GM12878 (cell line): Measurements from ENCODE around the gene LIN7B. TPM values are rescaled to one million over a fixed set of nuclear protein-coding genes. Genes with fewer than 3 reads are reported as not detected.
A peak's percentile ranks its signal among the peaks of the same experiment; 100 is the strongest.

Source experiments
- BACH1 ChIP-seq: fragments of 450-650 bp; IDR thresholded peaks from 2 replicates; pipeline ENCODE4 v1.6.1; 2017; ENCODE audit warnings: mild to moderate bottlenecking, borderline replicate concordance
- BMI1 ChIP-seq: fragments of 450-650 bp; IDR thresholded peaks from 2 replicates; pipeline ENCODE4 v1.6.1; 2016; ENCODE audit warnings: mild to moderate bottlenecking, moderate library complexity, borderline replicate concordance
- CBFB ChIP-seq: IDR thresholded peaks from 2 replicates; pipeline ENCODE4 v1.6.1; 2016; ENCODE audit warnings: antibody characterized with exemption, low read depth
- CEBPB ChIP-seq, 2 experiments: fragments of 150-350 bp in 1 of 2; IDR thresholded peaks; 2 replicates each; pipeline ENCODE4 v1.6.1; 2012 to 2014; ENCODE audit warnings: low read depth in 2 of 2, low read length in 2 of 2, borderline replicate concordance in 1 of 2, inconsistent platforms in 1 of 2
- CREB1 ChIP-seq: IDR thresholded peaks from 2 replicates; pipeline ENCODE4 v1.6.1; 2012; ENCODE audit warnings: low read depth, mild to moderate bottlenecking, inconsistent platforms
- ESRRA ChIP-seq: IDR thresholded peaks from 2 replicates; pipeline ENCODE4 v1.6.1; 2012; ENCODE audit warnings: mild to moderate bottlenecking, low read length, improper control_type of control experiment
- EZH2 ChIP-seq: IDR thresholded peaks from 2 replicates; pipeline ENCODE4 v1.6.1; 2012; ENCODE audit warnings: low read depth, mild to moderate bottlenecking, control low read depth, inconsistent platforms, low read length, borderline replicate concordance; ENCODE audit not compliant: control insufficient read depth
- KLF5 ChIP-seq: fragments of 450-650 bp; IDR thresholded peaks from 2 replicates; pipeline ENCODE4 v1.6.1; 2014; ENCODE audit warnings: mild to moderate bottlenecking; ENCODE audit not compliant: partially characterized antibody
- LARP7 ChIP-seq: fragments of 450-650 bp; IDR thresholded peaks from 2 replicates; pipeline ENCODE4 v1.6.1; 2017; ENCODE audit warnings: mild to moderate bottlenecking
- MTA2 ChIP-seq: fragments of 450-650 bp; IDR thresholded peaks from 2 replicates; pipeline ENCODE4 v1.6.1; 2016; ENCODE audit warnings: low read depth, mild to moderate bottlenecking, moderate library complexity
- MXI1 ChIP-seq: fragments of 150-350 bp; IDR thresholded peaks from 2 replicates; pipeline ENCODE4 v1.6.1; 2011; ENCODE audit warnings: low read depth, mild to moderate bottlenecking, inconsistent platforms, low read length, improper control_type of control experiment
- NFXL1 ChIP-seq: fragments of 450-650 bp; IDR thresholded peaks from 2 replicates; pipeline ENCODE4 v1.6.1; 2017; ENCODE audit warnings: antibody characterized with exemption, mild to moderate bottlenecking, borderline replicate concordance
- NKRF ChIP-seq: fragments of 450-650 bp; conservative IDR thresholded peaks from 2 replicates; pipeline ENCODE4 v1.6.1; 2017; ENCODE audit warnings: mild to moderate bottlenecking, moderate library complexity
- PML ChIP-seq: IDR thresholded peaks from 2 replicates; pipeline ENCODE4 v1.6.1; 2012; ENCODE audit warnings: low read length, inconsistent platforms
- POLR2AphosphoS2 ChIP-seq: IDR thresholded peaks from 2 replicates; pipeline ENCODE4 v1.6.1; 2011; ENCODE audit warnings: low read depth, mild to moderate bottlenecking, low read length, improper control_type of control experiment, moderate library complexity
- RAD21 ChIP-seq: IDR thresholded peaks from 2 replicates; pipeline ENCODE4 v1.6.1; 2011; ENCODE audit warnings: mild to moderate bottlenecking, low read depth, low read length, moderate library complexity; ENCODE audit not compliant: insufficient read depth
- RAD51 ChIP-seq: fragments of 450-650 bp; IDR thresholded peaks from 2 replicates; pipeline ENCODE4 v1.6.1; 2016; ENCODE audit warnings: moderate library complexity, mild to moderate bottlenecking, inconsistent platforms
- RBBP5 ChIP-seq: fragments of 200-600 bp; sonication (generic); conservative IDR thresholded peaks from 2 replicates; pipeline ENCODE4 v1.6.1; 2016
- RUNX3 ChIP-seq: IDR thresholded peaks from 2 replicates; pipeline ENCODE4 v1.6.1; 2012; ENCODE audit warnings: low read length, inconsistent platforms
- SIX5 ChIP-seq: IDR thresholded peaks from 2 replicates; pipeline ENCODE4 v1.6.1; 2011; ENCODE audit warnings: mild to moderate bottlenecking, low read depth, low read length, moderate library complexity; ENCODE audit not compliant: severe bottlenecking
- SPI1 ChIP-seq: IDR thresholded peaks from 2 replicates; pipeline ENCODE4 v1.6.1; 2011; ENCODE audit warnings: low read depth, mild to moderate bottlenecking, low read length, moderate library complexity, borderline replicate concordance; ENCODE audit not compliant: insufficient read depth
- SREBF1 ChIP-seq: IDR thresholded peaks from 2 replicates; pipeline ENCODE4 v1.6.1; 2012; ENCODE audit warnings: mild to moderate bottlenecking, low read length
- SUPT20H ChIP-seq: IDR thresholded peaks from 2 replicates; pipeline ENCODE4 v1.6.1; 2011; ENCODE audit warnings: low read depth, mild to moderate bottlenecking, low read length, moderate library complexity, borderline replicate concordance; ENCODE audit not compliant: control insufficient read depth
- TAF1 ChIP-seq: IDR thresholded peaks from 2 replicates; pipeline ENCODE4 v1.6.1; 2011; ENCODE audit warnings: mild to moderate bottlenecking, low read depth, low read length, borderline replicate concordance
- TCF7 ChIP-seq: IDR thresholded peaks from 2 replicates; pipeline ENCODE4 v1.6.1; 2014; ENCODE audit warnings: antibody characterized with exemption, borderline replicate concordance
- WRNIP1 ChIP-seq: IDR thresholded peaks from 2 replicates; pipeline ENCODE4 v1.6.1; 2011; ENCODE audit warnings: low read depth, low read length, improper control_type of control experiment, borderline replicate concordance
- ZNF207 ChIP-seq: fragments of 450-650 bp; IDR thresholded peaks from 2 replicates; pipeline ENCODE4 v1.6.1; 2014; ENCODE audit warnings: antibody characterized with exemption, mild to moderate bottlenecking, borderline replicate concordance
- ZNF384 ChIP-seq: IDR thresholded peaks from 2 replicates; pipeline ENCODE4 v1.6.1; 2012; ENCODE audit warnings: low read depth, mild to moderate bottlenecking, low read length, improper control_type of control experiment, borderline replicate concordance
- polyA plus RNA-seq, 11 experiments: library from polyadenylated mRNA; depleted of rRNA in 4 of 11; unstranded in 6 of 11; stranded (reverse) in 5 of 11; fragments of >200 nt; fragmentation: Nextera tagmentation in 4 of 11; fragmentation: Illumina TruSeq in 1 of 11; extraction: Ambion mirVana in 4 of 11; extraction: Trizol in 1 of 11; gene quantifications; 1 replicate in 1 of 11; 2 replicates in 10 of 11; pipeline versions ENCODE4 v1.2.1 to v1.2.3, GENCODE V29; 2011 to 2016; ENCODE audit warnings: inconsistent platforms in 2 of 11, missing spikeins in 2 of 11, low read depth in 1 of 11
- total RNA-seq, 4 experiments: library from RNA; depleted of rRNA in 3 of 4; stranded (reverse); fragments of >200 nt in 3 of 4; fragmentation: Illumina TruSeq in 1 of 4; extraction: Trizol in 1 of 4; gene quantifications; 2 replicates each; pipeline versions ENCODE4 v1.2.1 to v1.2.3, GENCODE V29; 2013 to 2021
- TF ChIP-seq, protein P1 (sequence below): IDR thresholded peaks from 2 replicates; pipeline ENCODE4 v1.6.1; 2011; ENCODE audit warnings: mild to moderate bottlenecking, low read depth, low read length, moderate library complexity; ENCODE audit not compliant: insufficient replicate concordance

The LIN7B gene
- total and polyA plus RNA-seq, 10 of the 15 experiments (the other 5 are each of a cell fraction or from before 2014, with no cell fraction given): 0.15 to 3.5 (median 1.6) TPM; not detected in 2

GRCh38 chr19:49118565-49119410, 4.6 kb downstream of the LIN7B start, which contains the start of gene C19orf73 (continued):
- TF ChIP-seq TAF1 (peak; percentile 44; the same call in 1 of the 2 replicates), WRNIP1 (no peak), RBBP5 (no peak), SREBF1 (peak; percentile 90), RUNX3 (peak; percentile 50), RAD21 (no peak), SPI1 (no peak), TCF7 (no peak), EZH2 (no peak), BACH1 (peak; percentile 98), MTA2 (no peak; the same call in none of the 2 replicates), POLR2AphosphoS2 (no peak), NKRF (peak; percentile 66; the same call in 1 of the 2 replicates), ZNF207 (peak; percentile 99), MXI1 (peak; percentile 49; the same call in 1 of the 2 replicates), PML (no peak; the same call in 1 of the 2 replicates), SIX5 (peak; percentile 7), CEBPB (IDR thresholded peaks at IDR 0.05; ENCODE audit: borderline replicate concordance in 1 of 2, low read depth in 2 of 2, low read length in 2 of 2) (no peak), NFXL1 (no peak), RAD51 (no peak), ESRRA (no peak), CBFB (no peak), CREB1 (peak; percentile 64), KLF5 (peak; percentile 98), LARP7 (peak; percentile 95), BMI1 (no peak), ZNF384 (no peak), SUPT20H (no peak)
- TF ChIP-seq, protein P1, sequence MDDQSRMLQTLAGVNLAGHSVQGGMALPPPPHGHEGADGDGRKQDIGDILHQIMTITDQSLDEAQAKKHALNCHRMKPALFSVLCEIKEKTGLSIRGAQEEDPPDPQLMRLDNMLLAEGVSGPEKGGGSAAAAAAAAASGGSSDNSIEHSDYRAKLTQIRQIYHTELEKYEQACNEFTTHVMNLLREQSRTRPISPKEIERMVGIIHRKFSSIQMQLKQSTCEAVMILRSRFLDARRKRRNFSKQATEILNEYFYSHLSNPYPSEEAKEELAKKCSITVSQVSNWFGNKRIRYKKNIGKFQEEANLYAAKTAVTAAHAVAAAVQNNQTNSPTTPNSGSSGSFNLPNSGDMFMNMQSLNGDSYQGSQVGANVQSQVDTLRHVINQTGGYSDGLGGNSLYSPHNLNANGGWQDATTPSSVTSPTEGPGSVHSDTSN: peak; percentile 93
